H1 (cell line): ENCODE results near the gene CKAP5.

Source experiments
- ASH2L ChIP-seq: fragments of 200-600, 300-600 bp; sonication (generic); IDR thresholded peaks from one replicate; pipeline ENCODE4 v1.7.1; 2017; ENCODE audit warnings: low read length
- CHD2 ChIP-seq: IDR thresholded peaks from 2 replicates; pipeline ENCODE4 v1.6.1; 2012; ENCODE audit warnings: low read length, improper control_type of control experiment
- EP300 ChIP-seq, 2 experiments: IDR thresholded peaks; 1 replicate in 1 of 2; 2 replicates in 1 of 2; pipeline ENCODE4 v1.6.1; 2011 to 2012; ENCODE audit warnings: low read depth in 2 of 2, low read length in 2 of 2, mild to moderate bottlenecking in 2 of 2, borderline replicate concordance in 1 of 2, inconsistent platforms in 1 of 2, moderate library complexity in 1 of 2
- GABPA ChIP-seq: IDR thresholded peaks from 2 replicates; pipeline ENCODE4 v1.6.1; 2011; ENCODE audit warnings: mild to moderate bottlenecking, low read length, moderate library complexity, borderline replicate concordance; ENCODE audit not compliant: insufficient read depth
- HDAC2 ChIP-seq, 2 experiments: fragments of 300-600 bp in 1 of 2; sonication (generic) in 1 of 2; IDR thresholded peaks; 2 replicates each; pipeline ENCODE4 v1.6.1; 2011 to 2012; ENCODE audit warnings: low read depth in 2 of 2, low read length in 2 of 2, mild to moderate bottlenecking in 2 of 2, moderate library complexity in 2 of 2, borderline replicate concordance in 1 of 2, inconsistent platforms in 1 of 2
- PHF8 ChIP-seq: fragments of 200-600 bp; sonication (generic); conservative IDR thresholded peaks from 2 replicates; pipeline ENCODE4 v1.7.1; 2012; ENCODE audit warnings: low read depth, mild to moderate bottlenecking, inconsistent platforms, low read length, moderate library complexity
- POLR2A ChIP-seq, 2 experiments: IDR thresholded peaks; 1 replicate in 1 of 2; 2 replicates in 1 of 2; pipeline ENCODE4 v1.6.1; 2011; ENCODE audit warnings: low read depth in 2 of 2, low read length in 2 of 2, mild to moderate bottlenecking in 2 of 2; ENCODE audit errors: control extremely low read depth in 1 of 2
- POLR2AphosphoS5 ChIP-seq: IDR thresholded peaks from 2 replicates; pipeline ENCODE4 v1.6.1; 2011; ENCODE audit warnings: low read depth, low read length
- RFX5 ChIP-seq: IDR thresholded peaks from 2 replicates; pipeline ENCODE4 v1.6.1; 2011; ENCODE audit warnings: low read depth, low read length, improper control_type of control experiment, borderline replicate concordance
- TAF1 ChIP-seq: IDR thresholded peaks from 2 replicates; pipeline ENCODE4 v1.6.1; 2011; ENCODE audit warnings: mild to moderate bottlenecking, low read depth, low read length
- TAF7 ChIP-seq: optimal IDR thresholded peaks from 2 replicates; pipeline ENCODE3; 2011; ENCODE audit warnings: low read depth, mild to moderate bottlenecking, inconsistent platforms, low read length, moderate library complexity, borderline replicate concordance
- TF ChIP-seq, protein P1 (sequence below), 3 experiments: IDR thresholded peaks; 1 replicate in 2 of 3; 2 replicates in 1 of 3; pipeline versions ENCODE4 v1.5.1 to v1.6.1; 2011; ENCODE audit warnings: low read length in 3 of 3, mild to moderate bottlenecking in 3 of 3, inconsistent platforms in 2 of 3, low read depth in 1 of 3, moderate library complexity in 1 of 3; ENCODE audit not compliant: insufficient read depth in 1 of 3; ENCODE audit errors: control extremely low read depth in 1 of 3

DNA sequence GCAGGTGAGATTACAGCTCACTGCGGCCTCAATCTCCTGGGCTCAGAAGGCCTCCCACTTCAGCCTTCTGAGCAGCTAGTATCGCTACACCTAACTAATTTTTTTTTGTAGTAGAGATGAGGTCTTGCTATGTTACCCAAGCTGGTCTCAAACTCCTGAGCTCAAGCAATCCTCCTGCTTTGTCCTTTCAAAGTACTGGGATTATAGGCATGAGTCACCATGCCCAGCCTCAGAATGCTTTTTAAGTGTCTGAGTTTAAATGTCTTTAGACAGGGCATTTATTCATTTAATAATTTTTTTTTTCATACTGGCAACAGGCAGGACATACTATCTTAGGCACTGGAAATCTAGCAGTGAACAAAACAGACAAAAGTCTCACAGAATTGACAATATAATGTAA is 44.6 kb upstream of the CKAP5 start:
- TF ChIP-seq POLR2AphosphoS5 (no peak), ASH2L (no peak), POLR2A (IDR thresholded peaks at IDR 0.05; ENCODE audit: control extremely low read depth in 1 of 2, low read depth in 2 of 2, low read length in 2 of 2) (no peak), HDAC2 (IDR thresholded peaks at IDR 0.05; ENCODE audit: borderline replicate concordance in 1 of 2, low read depth in 2 of 2, low read length in 2 of 2) (no peak), PHF8 (no peak), EP300 (IDR thresholded peaks at IDR 0.05; ENCODE audit: borderline replicate concordance in 1 of 2, low read depth in 2 of 2, low read length in 2 of 2) (no peak), TAF1 (no peak), RFX5 (no peak), GABPA (no peak), CHD2 (no peak), TAF7 (no peak)
- TF ChIP-seq, protein P1, sequence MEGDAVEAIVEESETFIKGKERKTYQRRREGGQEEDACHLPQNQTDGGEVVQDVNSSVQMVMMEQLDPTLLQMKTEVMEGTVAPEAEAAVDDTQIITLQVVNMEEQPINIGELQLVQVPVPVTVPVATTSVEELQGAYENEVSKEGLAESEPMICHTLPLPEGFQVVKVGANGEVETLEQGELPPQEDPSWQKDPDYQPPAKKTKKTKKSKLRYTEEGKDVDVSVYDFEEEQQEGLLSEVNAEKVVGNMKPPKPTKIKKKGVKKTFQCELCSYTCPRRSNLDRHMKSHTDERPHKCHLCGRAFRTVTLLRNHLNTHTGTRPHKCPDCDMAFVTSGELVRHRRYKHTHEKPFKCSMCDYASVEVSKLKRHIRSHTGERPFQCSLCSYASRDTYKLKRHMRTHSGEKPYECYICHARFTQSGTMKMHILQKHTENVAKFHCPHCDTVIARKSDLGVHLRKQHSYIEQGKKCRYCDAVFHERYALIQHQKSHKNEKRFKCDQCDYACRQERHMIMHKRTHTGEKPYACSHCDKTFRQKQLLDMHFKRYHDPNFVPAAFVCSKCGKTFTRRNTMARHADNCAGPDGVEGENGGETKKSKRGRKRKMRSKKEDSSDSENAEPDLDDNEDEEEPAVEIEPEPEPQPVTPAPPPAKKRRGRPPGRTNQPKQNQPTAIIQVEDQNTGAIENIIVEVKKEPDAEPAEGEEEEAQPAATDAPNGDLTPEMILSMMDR (IDR thresholded peaks at IDR 0.05; ENCODE audit: control extremely low read depth in 1 of 3, insufficient read depth in 1 of 3, low read depth in 1 of 3, low read length in 3 of 3) = no peak
